ENCODE results near the gene FAM199X.
A peak's percentile ranks its signal among the peaks of the same experiment; 100 is the strongest.

The FAM199X gene

GRCh38 chrX:104134583-104135261, 31.5 kb upstream of the FAM199X start:
- DNase-seq (ENCODE audit: low read depth): no peak
- TF ChIP-seq, protein P1, sequence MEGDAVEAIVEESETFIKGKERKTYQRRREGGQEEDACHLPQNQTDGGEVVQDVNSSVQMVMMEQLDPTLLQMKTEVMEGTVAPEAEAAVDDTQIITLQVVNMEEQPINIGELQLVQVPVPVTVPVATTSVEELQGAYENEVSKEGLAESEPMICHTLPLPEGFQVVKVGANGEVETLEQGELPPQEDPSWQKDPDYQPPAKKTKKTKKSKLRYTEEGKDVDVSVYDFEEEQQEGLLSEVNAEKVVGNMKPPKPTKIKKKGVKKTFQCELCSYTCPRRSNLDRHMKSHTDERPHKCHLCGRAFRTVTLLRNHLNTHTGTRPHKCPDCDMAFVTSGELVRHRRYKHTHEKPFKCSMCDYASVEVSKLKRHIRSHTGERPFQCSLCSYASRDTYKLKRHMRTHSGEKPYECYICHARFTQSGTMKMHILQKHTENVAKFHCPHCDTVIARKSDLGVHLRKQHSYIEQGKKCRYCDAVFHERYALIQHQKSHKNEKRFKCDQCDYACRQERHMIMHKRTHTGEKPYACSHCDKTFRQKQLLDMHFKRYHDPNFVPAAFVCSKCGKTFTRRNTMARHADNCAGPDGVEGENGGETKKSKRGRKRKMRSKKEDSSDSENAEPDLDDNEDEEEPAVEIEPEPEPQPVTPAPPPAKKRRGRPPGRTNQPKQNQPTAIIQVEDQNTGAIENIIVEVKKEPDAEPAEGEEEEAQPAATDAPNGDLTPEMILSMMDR (IDR thresholded peaks at IDR 0.05; ENCODE audit: low read depth, low read length, missing control alignments): no peak
- in situ Hi-C loops (cut with HindIII; ENCODE audit: low sequenced_read_pairs): no loop called here

DNA sequence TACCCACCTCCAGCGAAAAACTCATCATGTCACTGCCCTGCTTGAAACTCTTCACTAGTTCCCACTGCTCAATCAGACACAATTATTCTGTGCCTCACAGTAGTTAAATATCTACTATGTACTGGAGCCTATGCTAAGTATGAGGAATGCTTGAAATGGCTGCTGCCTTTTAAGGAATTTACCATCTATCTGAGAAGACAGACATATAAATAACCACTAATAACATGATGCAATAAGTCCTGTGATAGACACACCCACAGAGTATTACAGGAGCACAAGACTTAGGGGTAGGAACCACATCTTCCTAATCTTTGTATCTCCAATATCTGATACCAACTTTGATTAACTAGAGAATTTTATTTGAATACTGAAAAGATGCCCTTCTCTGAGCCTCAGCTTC, 30.6 kb upstream of the FAM199X start:
- no peak for DNase-seq (ENCODE audit: low read depth)
- H3K4me3 ChIP-seq (ENCODE audit: low read depth, low read length): no peak overlapping the region
- TF ChIP-seq, protein P1 (IDR thresholded peaks at IDR 0.05; ENCODE audit: low read depth, low read length, missing control alignments): no peak
- in situ Hi-C loops (cut with HindIII; ENCODE audit: low sequenced_read_pairs): no loop called here

More at GRCh38 chrX:104134583-104135261, 31.5 kb upstream of the FAM199X start:
- H3K4me3 ChIP-seq (ENCODE audit: low read depth, low read length): no peak overlapping the region

- peak overlapping the region; percentile 27 for H3K4me3 ChIP-seq (ENCODE audit: low read depth, low read length)
- DNase-seq (ENCODE audit: low read depth): peak; percentile 90
- TF ChIP-seq, protein P1 (IDR thresholded peaks at IDR 0.05; ENCODE audit: low read depth, low read length, missing control alignments): peak; percentile 72
- in situ Hi-C loops (cut with HindIII; ENCODE audit: low sequenced_read_pairs): no loop called here
Observed at GRCh38 chrX:104136241-104137019, 29.8 kb upstream of the FAM199X start.

DNA sequence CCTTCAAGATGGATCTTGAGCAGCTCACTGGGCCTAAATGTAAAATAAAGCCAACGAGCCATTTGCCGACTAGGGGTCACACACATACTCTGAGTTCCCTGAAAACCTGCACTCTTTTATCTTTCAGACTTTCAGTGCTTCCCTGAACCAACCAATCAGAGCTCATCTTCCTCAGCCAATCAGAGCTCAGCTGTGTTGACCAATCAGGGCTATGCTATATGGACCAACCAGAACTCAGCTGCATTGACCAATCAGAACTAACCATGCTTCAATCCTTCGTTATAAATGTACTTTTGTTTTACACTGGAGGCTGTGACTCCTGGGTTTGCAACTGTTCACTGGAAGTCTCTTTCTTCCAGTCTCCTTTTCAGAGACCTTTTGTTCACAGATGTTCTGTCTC, 28.8 kb upstream of the FAM199X start:
- in situ Hi-C loops (cut with HindIII; ENCODE audit: low sequenced_read_pairs): no loop called here
- no peak for DNase-seq (ENCODE audit: low read depth)
- H3K4me3 ChIP-seq (ENCODE audit: low read depth, low read length): no peak overlapping the region
- TF ChIP-seq, protein P1 (IDR thresholded peaks at IDR 0.05; ENCODE audit: low read depth, low read length, missing control alignments): no peak

DNA sequence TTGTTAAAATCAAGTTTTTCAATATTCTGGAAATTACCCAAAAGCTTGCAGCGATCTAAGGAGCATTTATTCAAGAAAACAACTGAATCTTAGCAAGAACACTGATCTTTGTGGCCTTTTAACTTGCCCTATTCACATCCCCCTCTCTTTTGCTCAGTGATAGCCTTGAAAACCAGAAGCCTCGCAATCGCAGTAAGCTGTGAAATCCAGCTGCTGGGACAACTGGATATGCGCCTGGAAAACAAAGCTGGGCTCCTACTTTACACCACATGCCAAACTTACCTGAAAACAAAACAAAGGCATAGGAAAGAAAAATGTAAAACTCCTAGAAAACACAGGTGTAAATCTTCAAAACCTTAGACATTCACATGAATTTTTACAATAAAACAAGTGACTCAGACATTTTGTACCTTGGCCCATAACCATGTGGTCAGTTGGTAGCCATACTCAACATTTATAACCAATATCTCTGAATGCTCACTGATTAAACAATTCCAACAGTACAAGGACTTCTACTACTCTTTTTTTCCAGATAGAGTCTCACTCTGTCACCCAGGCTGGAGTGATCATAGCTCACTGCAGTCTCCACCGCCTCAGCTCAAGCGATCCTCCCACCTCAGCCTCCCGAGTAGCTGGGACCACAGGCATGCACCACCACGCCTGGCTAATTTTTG, 25.0 kb upstream of the FAM199X start:
- DNase-seq (ENCODE audit: low read depth): no peak
- no peak overlapping the region for H3K4me3 ChIP-seq (ENCODE audit: low read depth, low read length)
- in situ Hi-C loops (cut with HindIII; ENCODE audit: low sequenced_read_pairs): no loop called here
- TF ChIP-seq, protein P1 (IDR thresholded peaks at IDR 0.05; ENCODE audit: low read depth, low read length, missing control alignments): no peak

DNA sequence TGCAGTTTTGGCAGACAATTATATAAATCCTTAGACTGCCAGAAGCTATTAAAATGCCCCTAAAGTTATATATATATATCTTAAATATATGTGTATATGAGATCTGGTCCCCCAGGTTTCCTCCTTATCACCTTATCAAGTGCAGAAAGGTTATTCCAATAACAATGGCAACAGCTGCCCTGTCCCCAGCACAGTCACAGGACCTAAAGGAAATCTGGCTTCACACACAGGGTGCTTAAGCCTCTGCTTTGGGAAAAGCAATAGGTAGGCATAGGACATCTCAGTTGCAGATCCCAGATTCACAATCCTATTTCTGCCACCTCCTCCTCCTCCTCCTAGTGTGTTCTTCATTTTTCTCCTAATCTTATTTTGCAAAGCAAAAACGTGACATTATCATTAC, 15.2 kb upstream of the FAM199X start:
- H3K4me3 ChIP-seq (ENCODE audit: low read depth, low read length): no peak overlapping the region
- in situ Hi-C loops (cut with HindIII; ENCODE audit: low sequenced_read_pairs): no loop called here
- TF ChIP-seq, protein P1 (IDR thresholded peaks at IDR 0.05; ENCODE audit: low read depth, low read length, missing control alignments): no peak
- DNase-seq (ENCODE audit: low read depth): no peak
